Measurements from ENCODE around the gene RALGAPB.
"Not testable (repeated sequence)": the region's sequence is repeated elsewhere in the genome, so short reads cannot be mapped to it uniquely, and the experiment has no call there.

The RALGAPB gene

DNA sequence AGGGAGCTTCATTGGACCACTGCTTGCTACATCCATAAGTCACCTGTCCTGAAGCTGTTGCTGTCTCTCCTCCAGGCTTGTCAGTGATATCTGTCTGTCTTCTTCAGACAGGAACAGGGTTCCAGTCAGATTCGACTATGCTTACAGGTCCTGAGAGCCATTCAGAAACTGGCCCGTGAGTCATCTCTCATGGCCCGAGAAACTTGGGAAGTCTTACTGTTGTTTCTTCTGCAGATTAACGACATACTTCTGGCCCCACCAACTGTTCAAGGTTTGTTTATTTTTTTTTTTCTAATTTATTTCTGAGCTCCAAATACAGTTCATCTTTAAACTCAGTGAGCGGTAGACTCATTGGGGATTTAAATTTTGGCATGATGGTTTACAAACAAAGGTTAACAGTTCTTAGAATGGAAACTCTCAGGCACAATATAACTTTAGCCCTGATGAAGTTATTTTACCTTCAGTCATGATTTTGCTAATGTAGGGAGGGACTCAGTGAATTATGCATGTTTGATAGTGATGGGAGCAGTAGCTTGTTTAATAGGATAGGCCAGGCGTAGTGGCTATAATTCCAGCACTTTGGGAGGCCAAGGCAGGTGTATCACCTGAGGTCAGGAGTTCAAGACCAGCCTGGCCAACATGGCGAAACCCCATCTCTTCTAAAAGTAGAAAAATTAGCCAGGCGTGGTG lies 24.7 kb downstream of the RALGAPB start:
- in situ Hi-C loops (cut with MboI; ENCODE audit: low pct_unique_long_range_greater_than_20kb, low sequenced_read_pairs, unreplicated experiment) = no loop called here
- TF ChIP-seq, protein P1, sequence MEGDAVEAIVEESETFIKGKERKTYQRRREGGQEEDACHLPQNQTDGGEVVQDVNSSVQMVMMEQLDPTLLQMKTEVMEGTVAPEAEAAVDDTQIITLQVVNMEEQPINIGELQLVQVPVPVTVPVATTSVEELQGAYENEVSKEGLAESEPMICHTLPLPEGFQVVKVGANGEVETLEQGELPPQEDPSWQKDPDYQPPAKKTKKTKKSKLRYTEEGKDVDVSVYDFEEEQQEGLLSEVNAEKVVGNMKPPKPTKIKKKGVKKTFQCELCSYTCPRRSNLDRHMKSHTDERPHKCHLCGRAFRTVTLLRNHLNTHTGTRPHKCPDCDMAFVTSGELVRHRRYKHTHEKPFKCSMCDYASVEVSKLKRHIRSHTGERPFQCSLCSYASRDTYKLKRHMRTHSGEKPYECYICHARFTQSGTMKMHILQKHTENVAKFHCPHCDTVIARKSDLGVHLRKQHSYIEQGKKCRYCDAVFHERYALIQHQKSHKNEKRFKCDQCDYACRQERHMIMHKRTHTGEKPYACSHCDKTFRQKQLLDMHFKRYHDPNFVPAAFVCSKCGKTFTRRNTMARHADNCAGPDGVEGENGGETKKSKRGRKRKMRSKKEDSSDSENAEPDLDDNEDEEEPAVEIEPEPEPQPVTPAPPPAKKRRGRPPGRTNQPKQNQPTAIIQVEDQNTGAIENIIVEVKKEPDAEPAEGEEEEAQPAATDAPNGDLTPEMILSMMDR (IDR thresholded peaks at IDR 0.05; ENCODE audit: extremely low read depth, insufficient read depth, missing control alignments) = no peak
- DNase-seq (ENCODE audit: low spot score) = no peak

DNA sequence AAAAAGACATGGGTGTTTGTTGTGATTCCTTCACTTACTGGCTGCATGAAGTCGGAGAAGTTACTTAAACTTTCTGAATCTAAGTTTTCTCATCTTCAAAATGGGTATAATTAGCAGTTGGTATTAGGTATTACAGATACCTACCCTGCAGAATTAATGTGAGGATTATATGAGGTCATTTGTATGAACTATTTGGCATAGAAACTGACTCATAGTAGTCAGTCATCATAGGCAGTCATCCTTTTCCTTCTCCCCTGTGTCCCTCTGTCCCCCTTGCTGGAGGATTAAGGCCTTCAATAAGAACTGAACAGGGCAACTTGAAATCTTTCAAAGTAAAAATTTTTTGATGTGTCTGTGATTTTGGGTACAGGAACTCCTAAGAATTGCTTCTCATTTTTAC lies 26.3 kb downstream of the RALGAPB start:
- no peak for DNase-seq (ENCODE audit: low spot score)
- in situ Hi-C loops (cut with MboI; ENCODE audit: low pct_unique_long_range_greater_than_20kb, low sequenced_read_pairs, unreplicated experiment) = no loop called here

DNA sequence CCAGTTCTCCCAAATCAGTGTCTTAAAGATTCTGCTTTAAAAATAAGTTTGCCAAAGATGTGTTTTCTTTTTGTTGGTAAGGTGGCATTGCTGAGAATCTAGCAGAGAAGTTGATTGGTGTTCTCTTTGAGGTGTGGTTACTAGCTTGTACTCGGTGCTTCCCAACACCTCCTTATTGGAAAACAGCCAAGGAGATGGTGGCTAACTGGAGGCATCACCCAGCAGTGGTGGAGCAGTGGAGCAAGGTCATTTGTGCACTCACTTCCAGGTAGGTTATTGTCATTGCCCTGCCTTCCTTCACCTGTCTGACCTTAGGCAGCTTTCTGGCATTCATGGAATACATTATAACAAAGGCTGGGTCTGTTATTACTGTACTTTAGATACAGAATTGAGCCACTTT lies 26.7 kb downstream of the RALGAPB start:
- TF ChIP-seq, protein P1 (IDR thresholded peaks at IDR 0.05; ENCODE audit: extremely low read depth, insufficient read depth, missing control alignments) = no peak
- in situ Hi-C loops (cut with MboI; ENCODE audit: low pct_unique_long_range_greater_than_20kb, low sequenced_read_pairs, unreplicated experiment) = no loop called here
- DNase-seq (ENCODE audit: low spot score) = no peak

More for the DNA sequence above, 26.3 kb downstream of the RALGAPB start:
- TF ChIP-seq, protein P1 (IDR thresholded peaks at IDR 0.05; ENCODE audit: extremely low read depth, insufficient read depth, missing control alignments) = no peak

DNA sequence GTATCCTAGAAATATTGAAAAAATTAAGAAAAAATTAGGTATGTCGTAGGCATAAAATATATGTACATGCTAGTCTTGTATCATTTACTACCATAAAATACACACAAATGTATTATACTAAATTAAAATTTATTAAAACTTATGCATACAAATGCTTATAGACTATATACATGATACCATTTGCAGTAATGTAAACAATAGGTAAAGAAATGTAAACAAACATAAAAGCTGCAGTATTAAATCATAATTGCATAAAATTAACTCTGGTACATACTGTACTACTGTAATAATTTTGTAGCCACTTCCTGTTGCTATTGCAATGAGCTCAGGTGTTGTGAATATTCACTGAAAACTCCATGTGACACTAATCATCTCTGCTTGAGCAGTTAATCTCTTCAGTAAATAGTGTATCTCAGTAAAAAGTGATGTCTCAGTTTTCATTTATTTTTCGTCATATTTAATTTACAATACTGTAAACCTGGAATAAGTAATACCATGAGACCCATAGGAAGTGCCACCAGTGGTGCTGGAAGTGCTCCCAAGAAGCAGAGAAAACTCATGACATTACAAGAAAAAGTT lies 29.3 kb downstream of the RALGAPB start:
- in situ Hi-C loops (cut with MboI; ENCODE audit: low pct_unique_long_range_greater_than_20kb, low sequenced_read_pairs, unreplicated experiment) = no loop called here
- TF ChIP-seq, protein P1 (IDR thresholded peaks at IDR 0.05; ENCODE audit: extremely low read depth, insufficient read depth, missing control alignments) = no peak

DNA sequence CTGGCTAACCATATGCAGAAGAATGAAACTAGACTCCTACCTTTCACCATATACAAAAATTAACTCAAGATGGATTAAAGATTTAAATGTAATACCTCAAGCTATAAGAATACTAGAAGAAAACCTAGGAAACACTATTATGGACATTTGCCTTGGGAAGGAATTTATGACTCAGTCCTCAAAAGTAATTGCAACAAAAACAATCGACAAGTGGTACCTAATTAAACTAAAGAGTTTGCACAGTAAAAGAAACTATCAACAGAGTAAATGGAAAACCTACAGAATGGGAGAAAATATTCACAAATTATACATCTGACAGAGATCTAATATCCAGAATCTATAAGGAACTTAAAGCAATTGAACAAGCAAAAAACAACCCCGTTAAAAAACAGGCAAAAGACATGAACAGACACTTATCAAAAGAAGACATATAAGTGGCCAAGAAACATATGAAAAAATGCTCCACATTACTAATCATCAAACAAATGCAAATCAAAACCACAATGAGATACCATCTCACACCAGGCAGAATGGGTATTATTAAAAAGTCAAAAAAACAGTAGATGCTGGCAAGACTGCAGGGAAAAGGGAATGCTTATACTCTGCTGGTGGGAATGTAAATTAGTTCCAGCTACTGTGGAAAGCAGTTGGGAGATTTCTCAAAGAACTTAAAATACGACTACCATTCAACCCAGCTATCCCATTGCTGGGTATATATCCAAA lies 31.9 kb downstream of the RALGAPB start:
- in situ Hi-C loops (cut with MboI; ENCODE audit: low pct_unique_long_range_greater_than_20kb, low sequenced_read_pairs, unreplicated experiment) = no loop called here
- TF ChIP-seq, protein P1 (IDR thresholded peaks at IDR 0.05; ENCODE audit: extremely low read depth, insufficient read depth, missing control alignments) = no peak
- no peak for DNase-seq (ENCODE audit: low spot score)

More for the DNA sequence above, 29.3 kb downstream of the RALGAPB start:
- no peak for DNase-seq (ENCODE audit: low spot score)

DNA sequence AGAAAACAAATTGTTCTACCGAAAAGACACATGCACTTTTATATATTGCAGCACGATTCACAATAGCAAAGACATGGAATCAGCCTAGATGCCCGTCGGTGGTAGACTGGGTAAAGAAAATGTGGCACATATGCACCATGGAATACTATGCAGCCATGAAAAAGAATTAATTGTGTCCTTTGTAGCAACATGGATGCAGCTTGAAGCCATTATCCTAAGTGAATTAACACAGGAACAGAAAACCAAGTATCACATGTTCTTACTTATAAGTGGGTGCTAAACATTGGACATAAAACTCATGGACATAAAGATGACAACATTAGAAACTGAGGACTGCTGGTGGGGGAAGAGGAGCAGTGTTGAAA lies 32.4 kb downstream of the RALGAPB start:
- TF ChIP-seq, protein P1 (IDR thresholded peaks at IDR 0.05; ENCODE audit: extremely low read depth, insufficient read depth, missing control alignments) = no peak
- no peak for DNase-seq (ENCODE audit: low spot score)
- in situ Hi-C loops (cut with MboI; ENCODE audit: low pct_unique_long_range_greater_than_20kb, low sequenced_read_pairs, unreplicated experiment) = no loop called here

DNA sequence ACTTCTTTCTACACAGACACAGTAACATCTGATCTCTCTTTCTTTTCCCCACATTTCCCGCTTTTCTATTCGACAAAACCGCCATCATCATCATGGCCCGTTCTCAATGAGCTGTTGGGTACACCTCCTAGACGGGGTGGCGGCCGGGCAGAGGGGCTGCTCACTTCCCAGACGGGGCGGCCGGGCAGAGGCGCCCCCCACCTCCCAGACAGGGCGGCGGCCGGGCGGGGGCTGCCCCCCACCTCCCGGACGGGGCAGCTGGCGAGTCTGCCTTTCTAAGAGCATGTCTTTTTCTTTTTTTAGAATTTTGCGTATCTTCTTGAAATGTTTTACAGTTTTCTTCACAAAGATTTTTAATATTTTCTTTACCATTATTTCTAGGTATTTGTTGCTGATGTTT lies 39.1 kb downstream of the RALGAPB start:
- DNase-seq (ENCODE audit: low spot score); in situ Hi-C loops (cut with MboI; ENCODE audit: low pct_unique_long_range_greater_than_20kb, low sequenced_read_pairs, unreplicated experiment): not testable (repeated sequence)
